Adrenal gland (tissue), 5 donors: ENCODE results near the gene M6PR.

Experiments
- POLR2A ChIP-seq, 2 donors: fragments of 450-650 bp; IDR thresholded peaks; one replicate each; pipeline ENCODE4 v1.6.1; 2017; ENCODE audit warnings: antibody characterized with exemption in 2 of 2, mild to moderate bottlenecking in 2 of 2, moderate library complexity in 1 of 2
- TF ChIP-seq, protein P1 (sequence below), 6 experiments: fragments of 450-650 bp in 4 of 6; fragments of 200-600 bp in 2 of 6; sonication (generic) in 1 of 6; IDR thresholded peaks; 1 replicate in 5 of 6; 2 replicates in 1 of 6; pipeline versions ENCODE4 v1.5.1 to v1.8.0; 2016 to 2021; ENCODE audit warnings: antibody characterized with exemption in 6 of 6, mild to moderate bottlenecking in 2 of 6, moderate library complexity in 1 of 6
- donor health status: DM: no; HTN: no; CAD: no.

GRCh38 chr12:8909752-8910151, 39.7 kb downstream of the M6PR start:
- TF ChIP-seq, protein P1, sequence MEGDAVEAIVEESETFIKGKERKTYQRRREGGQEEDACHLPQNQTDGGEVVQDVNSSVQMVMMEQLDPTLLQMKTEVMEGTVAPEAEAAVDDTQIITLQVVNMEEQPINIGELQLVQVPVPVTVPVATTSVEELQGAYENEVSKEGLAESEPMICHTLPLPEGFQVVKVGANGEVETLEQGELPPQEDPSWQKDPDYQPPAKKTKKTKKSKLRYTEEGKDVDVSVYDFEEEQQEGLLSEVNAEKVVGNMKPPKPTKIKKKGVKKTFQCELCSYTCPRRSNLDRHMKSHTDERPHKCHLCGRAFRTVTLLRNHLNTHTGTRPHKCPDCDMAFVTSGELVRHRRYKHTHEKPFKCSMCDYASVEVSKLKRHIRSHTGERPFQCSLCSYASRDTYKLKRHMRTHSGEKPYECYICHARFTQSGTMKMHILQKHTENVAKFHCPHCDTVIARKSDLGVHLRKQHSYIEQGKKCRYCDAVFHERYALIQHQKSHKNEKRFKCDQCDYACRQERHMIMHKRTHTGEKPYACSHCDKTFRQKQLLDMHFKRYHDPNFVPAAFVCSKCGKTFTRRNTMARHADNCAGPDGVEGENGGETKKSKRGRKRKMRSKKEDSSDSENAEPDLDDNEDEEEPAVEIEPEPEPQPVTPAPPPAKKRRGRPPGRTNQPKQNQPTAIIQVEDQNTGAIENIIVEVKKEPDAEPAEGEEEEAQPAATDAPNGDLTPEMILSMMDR (IDR thresholded peaks at IDR 0.05): no peak
- no peak for TF ChIP-seq POLR2A (IDR thresholded peaks at IDR 0.05)
